Activated CD8-positive, alpha-beta T cell treated with anti-CD3 and anti-CD28 coated beads for 36 hours (primary cell): ENCODE measurements around the gene RNF213. TPM values are rescaled to one million over a fixed set of nuclear protein-coding genes. Genes with fewer than 3 reads are reported as not detected.

Experiments
- ATAC-seq: fragments of 200-7000 bp; cut with Tn5 transposase; one replicate; pipeline ENCODE4 v1.10.0; 2021; ENCODE audit warnings: mild to moderate bottlenecking, moderate library complexity
- CTCF ChIA-PET: fragments of 350-600 bp; sonication (Branson Sonifier 250); formaldehyde crosslinking; loops from one replicate; lab custom pipeline; 2021; ENCODE audit warnings: antibody characterized with exemption; lab: Charles Lee
- POLR2A ChIA-PET: fragments of 350-600 bp; sonication (Branson Sonifier 250); formaldehyde crosslinking; loops from one replicate; lab custom pipeline; 2021; ENCODE audit warnings: antibody characterized with exemption; lab: Charles Lee
- DNase-seq: peaks from one replicate; pipeline ENCODE4 v3.0.0-alpha.2; 2020
- H3K27ac Mint-ChIP-seq: one replicate; pipeline ENCODE4 v1.8.0; 2021; ENCODE audit warnings: mild to moderate bottlenecking, mixed read lengths
- H3K27me3 Mint-ChIP-seq: one replicate; pipeline ENCODE4 v1.8.0; 2021; ENCODE audit warnings: mixed read lengths
- H3K36me3 Mint-ChIP-seq: one replicate; pipeline ENCODE4 v1.8.0; 2021; ENCODE audit warnings: low read depth, mixed read lengths
- H3K4me1 Mint-ChIP-seq: one replicate; pipeline ENCODE4 v1.8.0; 2021; ENCODE audit warnings: low read depth, mixed read lengths
- H3K4me3 Mint-ChIP-seq: one replicate; pipeline ENCODE4 v1.8.0; 2021; ENCODE audit warnings: mild to moderate bottlenecking, moderate library complexity, mixed read lengths
- H3K9me3 Mint-ChIP-seq: one replicate; pipeline ENCODE4 v1.8.0; 2021; ENCODE audit warnings: mixed read lengths
- CTCF ChIP-seq: fragments of 200-600 bp; IDR thresholded peaks from one replicate; pipeline ENCODE4 v1.8.0; 2022; ENCODE audit warnings: antibody characterized with exemption, mild to moderate bottlenecking
- intact Hi-C: fragments of 100-400 bp; cut with micrococcal nuclease; formaldehyde crosslinking; loops from one replicate; pipeline ENCODE4 v1.10.0; 2022
- total RNA-seq, 2 experiments: library from RNA; stranded (reverse); gene quantifications; one replicate each; pipeline ENCODE4 v1.2.3, GENCODE V29; 2021

The RNF213 gene
- total RNA-seq, 2 experiments from 2014 or later = 131 to 142 TPM

GRCh38 chr17:80358861-80359260 is 98.2 kb downstream of the RNF213 start:
- intact Hi-C loops = no loop called here
- CTCF ChIA-PET = no interaction called here
- H3K27me3 Mint-ChIP-seq = no peaks in the 10 kb centered on the region
- H3K27ac Mint-ChIP-seq = no peak overlapping the region
- peaks cover 4% of the 10 kb centered on the region for H3K9me3 Mint-ChIP-seq
- ATAC-seq = no peak
- TF ChIP-seq CTCF = no peak
- no peak overlapping the region for H3K4me3 Mint-ChIP-seq
- DNase-seq = no peak
- H3K36me3 Mint-ChIP-seq = peaks cover 61% of the 10 kb centered on the region
- H3K4me1 Mint-ChIP-seq = no peaks in the 10 kb centered on the region
- POLR2A ChIA-PET = no interaction called here

DNA sequence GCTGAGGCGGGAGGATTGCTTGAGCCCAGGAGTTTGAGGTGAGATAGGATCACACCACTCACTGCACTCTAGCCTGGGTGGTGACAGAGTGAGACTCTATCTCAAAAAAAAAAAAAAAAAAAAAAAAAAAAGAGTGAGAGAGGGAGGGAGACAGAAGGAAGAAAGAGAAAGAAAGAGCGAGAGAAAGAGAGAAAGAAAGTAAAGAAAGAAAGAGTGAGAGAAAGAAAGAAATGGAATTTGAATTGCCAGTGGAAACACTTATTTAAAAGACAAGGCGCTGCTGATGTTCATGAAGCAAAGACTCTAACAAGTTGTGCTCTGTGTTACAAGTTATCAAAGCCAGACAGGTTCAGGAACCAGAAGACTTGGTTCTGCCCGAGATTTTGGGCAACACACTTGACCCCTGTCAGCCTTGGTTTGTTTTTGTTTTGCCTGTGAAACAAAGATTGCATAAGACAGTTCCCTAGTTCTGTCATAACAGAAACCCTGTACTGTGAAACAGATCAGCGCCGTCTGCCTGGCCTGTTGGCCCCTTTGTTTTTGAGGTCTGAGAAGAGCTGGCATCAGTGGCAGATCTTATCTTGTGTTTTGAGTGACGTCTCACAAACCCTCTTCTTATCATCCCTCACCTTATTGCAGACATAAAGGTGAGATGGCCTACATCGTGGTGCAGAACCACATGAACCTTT is 98.9 kb downstream of the RNF213 start:
- no peaks in the 10 kb centered on the region for H3K4me1 Mint-ChIP-seq
- ChIA-PET CTCF (interaction anchor here (1.9 kb wide), 1 partner anchor 12 kb away, joined by 4 read pairs; no protein-coding TSS in a partner anchor), POLR2A (interaction anchor here (1.1 kb wide), 1 partner anchor 9 kb away, joined by 3 read pairs; no protein-coding TSS in a partner anchor)
- TF ChIP-seq CTCF = no peak
- peaks cover 62% of the 10 kb centered on the region for H3K36me3 Mint-ChIP-seq
- peaks cover 4% of the 10 kb centered on the region for H3K9me3 Mint-ChIP-seq
- H3K27ac Mint-ChIP-seq = no peak overlapping the region
- ATAC-seq (no peak), DNase-seq (no peak)
- no peak overlapping the region for H3K4me3 Mint-ChIP-seq
- no peaks in the 10 kb centered on the region for H3K27me3 Mint-ChIP-seq
- intact Hi-C loops = no loop called here

DNA sequence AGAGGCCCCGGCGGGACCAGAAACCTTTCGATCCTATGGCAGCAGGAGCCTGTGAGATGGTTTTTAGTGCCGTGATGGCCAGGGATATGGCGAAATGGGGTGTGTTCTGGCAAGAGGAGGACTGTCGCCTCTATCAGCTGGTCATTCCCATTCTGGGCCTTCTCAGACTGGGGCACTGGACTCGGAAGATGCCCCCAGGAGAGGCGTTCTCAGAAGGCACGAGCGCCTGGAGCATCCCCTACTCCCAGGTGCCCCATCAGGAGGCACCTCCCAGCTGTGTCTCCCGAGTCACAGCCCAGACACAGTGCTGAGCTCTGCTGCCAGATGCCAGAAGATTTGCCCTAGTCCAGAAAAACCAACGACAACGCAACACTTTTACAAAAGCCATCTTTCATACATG is 99.7 kb downstream of the RNF213 start:
- H3K36me3 Mint-ChIP-seq = peaks cover 69% of the 10 kb centered on the region
- intact Hi-C loops = no loop called here
- DNase-seq (no peak), ATAC-seq (no peak)
- ChIA-PET POLR2A (interaction anchor here (1.1 to 1.4 kb wide), 2 partner anchors 8 to 18 kb away, joined by 3 to 4 read pairs; no protein-coding TSS in a partner anchor), CTCF (interaction anchor here (1.7 to 1.9 kb wide), 2 partner anchors 11 to 58 kb away, joined by 3 to 4 read pairs; no protein-coding TSS in a partner anchor)
- H3K4me1 Mint-ChIP-seq = no peaks in the 10 kb centered on the region
- H3K27ac Mint-ChIP-seq = no peak overlapping the region
- H3K4me3 Mint-ChIP-seq = no peak overlapping the region
- H3K9me3 Mint-ChIP-seq = peaks cover 4% of the 10 kb centered on the region
- H3K27me3 Mint-ChIP-seq = no peaks in the 10 kb centered on the region
- TF ChIP-seq CTCF = no peak

- Mint-ChIP-seq H3K9me3 (peaks cover 4% of the 10 kb centered on the region), H3K36me3 (peaks cover 69% of the 10 kb centered on the region), H3K27me3 (no peaks in the 10 kb centered on the region), H3K4me1 (no peaks in the 10 kb centered on the region), H3K4me3 (no peak overlapping the region), H3K27ac (no peak overlapping the region)
- intact Hi-C loops = no loop called here
- DNase-seq (peak; percentile 39), ATAC-seq (peak; percentile 56)
- CTCF ChIA-PET = interaction anchor here (0.7 to 2.5 kb wide), 8 partner anchors 10 to 260 kb away, joined by 3 to 9 read pairs (median 4); partner anchors contain the start of gene GAA
- POLR2A ChIA-PET = interaction anchor here (0.6 to 1.7 kb wide), 4 partner anchors 17 to 244 kb away, joined by 3 to 4 read pairs (median 4); no protein-coding TSS in a partner anchor
- peak; percentile 61 for TF ChIP-seq CTCF
These were observed 101.0 kb downstream of the RNF213 start for GRCh38 chr17:80361495-80362220.
